NAMALWA (cell line): Measurements from ENCODE around the gene SORBS2.
A peak's percentile ranks its signal among the peaks of the same experiment; 100 is the strongest.
"Not testable (repeated sequence)": the region's sequence is repeated elsewhere in the genome, so short reads cannot be mapped to it uniquely, and the experiment has no call there.

ENCODE experiments used
- DNase-seq: peaks from one replicate; pipeline ENCODE4 v3.0.0-alpha.2; 2015; ENCODE audit warnings: low spot score

SORBS2 gene

GRCh38 chr4:185735866-185736400, 76.1 kb downstream of the SORBS2 start:
- no peak for DNase-seq

GRCh38 chr4:185734930-185735329, 77.1 kb downstream of the SORBS2 start:
- DNase-seq: no peak

GRCh38 chr4:185734214-185734613, 77.8 kb downstream of the SORBS2 start:
- no peak for DNase-seq

- peak; percentile 46 for DNase-seq
Measured at GRCh38 chr4:185730849-185731608, 81.0 kb downstream of the SORBS2 start.

GRCh38 chr4:185730387-185730786, 81.6 kb downstream of the SORBS2 start:
- DNase-seq: peak; percentile 24

- no peak for DNase-seq
Measured at GRCh38 chr4:185729391-185729804, 82.6 kb downstream of the SORBS2 start.

- no peak for DNase-seq
Measured at GRCh38 chr4:185728893-185729292, 83.1 kb downstream of the SORBS2 start.

- DNase-seq: no peak
Measured at GRCh38 chr4:185726931-185727330, 85.1 kb downstream of the SORBS2 start.

GRCh38 chr4:185723631-185724260, 88.2 kb downstream of the SORBS2 start:
- DNase-seq: no peak

- no peak for DNase-seq
Measured at GRCh38 chr4:185722029-185722316, 90.0 kb downstream of the SORBS2 start.

- DNase-seq: no peak
Measured at GRCh38 chr4:185721190-185722028, 90.6 kb downstream of the SORBS2 start.

- DNase-seq: no peak
Measured at GRCh38 chr4:185719500-185719858, 92.5 kb downstream of the SORBS2 start.

- no peak for DNase-seq
Measured at GRCh38 chr4:185718578-185719499, 93.2 kb downstream of the SORBS2 start.

GRCh38 chr4:185717377-185717741, 94.6 kb downstream of the SORBS2 start:
- DNase-seq: no peak

- no peak for DNase-seq
Measured at GRCh38 chr4:185716577-185717376, 95.2 kb downstream of the SORBS2 start.

- DNase-seq: no peak
Measured at GRCh38 chr4:185716141-185716551, 95.8 kb downstream of the SORBS2 start.

GRCh38 chr4:185714524-185714923, 97.5 kb downstream of the SORBS2 start:
- DNase-seq: not testable (repeated sequence)

- no peak for DNase-seq
Measured at GRCh38 chr4:185713731-185714130, 98.3 kb downstream of the SORBS2 start.

- DNase-seq: no peak
Measured at GRCh38 chr4:185713272-185713671, 98.7 kb downstream of the SORBS2 start.

GRCh38 chr4:185712350-185713024, 99.5 kb downstream of the SORBS2 start:
- no peak for DNase-seq
